OCI-LY7 (cell line): ENCODE results near the gene LRIG1.

Experiments
- EZH2phosphoT487 ChIP-seq: fragments of 200-600 bp; sonication (generic); IDR thresholded peaks from 2 replicates; pipeline ENCODE4 v1.6.1; 2018; ENCODE audit warnings: low read depth, borderline replicate concordance, mild to moderate bottlenecking, mixed run types, antibody characterized with exemption, low read length, moderate library complexity, mixed read lengths
- TF ChIP-seq, protein P1 (sequence below): fragments of 200-600 bp; sonication (generic); conservative IDR thresholded peaks from 2 replicates; pipeline ENCODE4 v1.5.1; 2014; ENCODE audit warnings: mild to moderate bottlenecking, antibody characterized with exemption, low read length, moderate library complexity, mixed read lengths

DNA sequence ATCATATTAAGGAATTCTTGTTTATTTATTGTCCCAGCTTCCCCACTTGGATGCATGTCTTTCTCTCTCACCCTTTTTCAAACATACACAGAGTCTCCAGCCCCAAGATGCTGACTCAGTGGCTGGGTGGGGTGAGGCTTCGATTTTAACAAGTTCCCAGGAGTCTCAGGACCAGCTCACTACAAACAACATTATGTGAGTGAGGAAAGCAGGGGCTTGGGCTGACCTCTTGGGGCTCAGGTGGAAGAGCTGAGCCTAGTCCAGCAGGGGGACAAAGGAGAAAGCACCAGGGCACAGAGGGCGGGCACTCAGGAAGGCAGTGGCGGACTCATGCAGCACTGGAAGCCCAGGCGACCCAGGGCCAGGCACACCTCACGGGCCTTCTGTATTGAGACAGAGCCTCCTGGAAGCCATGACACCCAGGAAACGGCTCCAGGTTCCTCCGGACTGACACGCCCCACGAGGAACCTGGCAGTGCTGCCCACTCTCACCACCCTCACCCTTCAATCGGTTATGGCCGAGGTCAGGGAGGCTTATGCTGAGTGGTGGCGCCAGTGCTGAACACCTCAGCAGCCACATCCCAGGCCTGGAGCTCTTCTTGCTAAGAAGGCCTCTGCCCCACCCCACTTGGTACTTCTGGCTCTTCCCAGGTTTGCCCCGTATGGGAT lies 97.4 kb downstream of the LRIG1 start:
- TF ChIP-seq, protein P1, sequence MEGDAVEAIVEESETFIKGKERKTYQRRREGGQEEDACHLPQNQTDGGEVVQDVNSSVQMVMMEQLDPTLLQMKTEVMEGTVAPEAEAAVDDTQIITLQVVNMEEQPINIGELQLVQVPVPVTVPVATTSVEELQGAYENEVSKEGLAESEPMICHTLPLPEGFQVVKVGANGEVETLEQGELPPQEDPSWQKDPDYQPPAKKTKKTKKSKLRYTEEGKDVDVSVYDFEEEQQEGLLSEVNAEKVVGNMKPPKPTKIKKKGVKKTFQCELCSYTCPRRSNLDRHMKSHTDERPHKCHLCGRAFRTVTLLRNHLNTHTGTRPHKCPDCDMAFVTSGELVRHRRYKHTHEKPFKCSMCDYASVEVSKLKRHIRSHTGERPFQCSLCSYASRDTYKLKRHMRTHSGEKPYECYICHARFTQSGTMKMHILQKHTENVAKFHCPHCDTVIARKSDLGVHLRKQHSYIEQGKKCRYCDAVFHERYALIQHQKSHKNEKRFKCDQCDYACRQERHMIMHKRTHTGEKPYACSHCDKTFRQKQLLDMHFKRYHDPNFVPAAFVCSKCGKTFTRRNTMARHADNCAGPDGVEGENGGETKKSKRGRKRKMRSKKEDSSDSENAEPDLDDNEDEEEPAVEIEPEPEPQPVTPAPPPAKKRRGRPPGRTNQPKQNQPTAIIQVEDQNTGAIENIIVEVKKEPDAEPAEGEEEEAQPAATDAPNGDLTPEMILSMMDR = no peak
- TF ChIP-seq EZH2phosphoT487 = no peak
